Right renal cortex interstitium (tissue), 3 donors: ENCODE measurements around the gene C13orf46. TPM values are rescaled to one million over a fixed set of nuclear protein-coding genes. Genes with fewer than 3 reads are reported as not detected.

Source experiments
- DNase-seq, 3 donors: peaks; one replicate each; pipeline ENCODE4 v3.0.0-alpha.2; 2013; ENCODE audit warnings: low read depth in 3 of 3, low spot score in 2 of 3
- polyA plus RNA-seq, 3 donors: library from polyadenylated mRNA; unstranded; fragments of 120-200 nt; gene quantifications; one replicate each; pipeline ENCODE4 v1.2.1, GENCODE V29; 2013; ENCODE audit not compliant: insufficient read length in 3 of 3

C13orf46 gene
- polyA plus RNA-seq, 3 donors, result 0.07 to 0.18 TPM; not detected in 1

GRCh38 chr13:114010401-114011101 lies 36.7 kb upstream of the C13orf46 start:
- no peak for DNase-seq

- DNase-seq, result no peak
Observed at GRCh38 chr13:114009590-114010400, 35.9 kb upstream of the C13orf46 start.

- DNase-seq, result no peak
Observed at GRCh38 chr13:114008964-114009589, 35.2 kb upstream of the C13orf46 start.

GRCh38 chr13:114007566-114007965 lies 33.7 kb upstream of the C13orf46 start:
- DNase-seq, result no peak

- no peak for DNase-seq
Observed at GRCh38 chr13:114005206-114005724, 31.4 kb upstream of the C13orf46 start.

- no peak for DNase-seq
Observed at GRCh38 chr13:114004420-114005205, 30.7 kb upstream of the C13orf46 start.

- DNase-seq, result no peak
Observed at GRCh38 chr13:114002771-114003321, 29.0 kb upstream of the C13orf46 start.

DNA sequence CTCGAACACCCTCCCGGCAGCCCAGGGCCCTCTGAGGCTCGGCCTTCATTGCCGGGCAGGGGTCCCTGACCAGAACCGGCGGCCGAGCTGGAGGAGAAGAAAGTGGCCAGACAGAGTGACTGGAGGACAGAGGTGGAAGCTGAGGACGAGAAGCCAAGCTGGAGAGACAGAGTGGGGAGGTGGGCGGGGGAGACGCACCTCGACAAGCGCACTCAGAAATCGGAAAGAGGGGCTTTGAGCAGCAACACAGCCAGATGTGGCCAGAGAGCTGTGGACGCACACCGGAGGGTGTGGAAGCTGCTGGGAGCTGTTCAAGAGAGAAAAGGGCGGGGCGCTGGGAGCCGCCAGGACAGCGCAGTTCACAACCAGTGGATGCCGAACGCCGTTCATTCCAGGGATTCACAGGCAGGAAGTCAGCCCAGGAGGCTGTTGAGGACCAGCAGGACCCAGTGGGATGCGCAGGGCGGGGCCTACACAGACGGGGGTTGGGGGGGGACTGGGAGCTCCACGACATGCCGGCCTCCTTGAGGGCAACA lies 28.2 kb upstream of the C13orf46 start:
- no peak for DNase-seq

DNA sequence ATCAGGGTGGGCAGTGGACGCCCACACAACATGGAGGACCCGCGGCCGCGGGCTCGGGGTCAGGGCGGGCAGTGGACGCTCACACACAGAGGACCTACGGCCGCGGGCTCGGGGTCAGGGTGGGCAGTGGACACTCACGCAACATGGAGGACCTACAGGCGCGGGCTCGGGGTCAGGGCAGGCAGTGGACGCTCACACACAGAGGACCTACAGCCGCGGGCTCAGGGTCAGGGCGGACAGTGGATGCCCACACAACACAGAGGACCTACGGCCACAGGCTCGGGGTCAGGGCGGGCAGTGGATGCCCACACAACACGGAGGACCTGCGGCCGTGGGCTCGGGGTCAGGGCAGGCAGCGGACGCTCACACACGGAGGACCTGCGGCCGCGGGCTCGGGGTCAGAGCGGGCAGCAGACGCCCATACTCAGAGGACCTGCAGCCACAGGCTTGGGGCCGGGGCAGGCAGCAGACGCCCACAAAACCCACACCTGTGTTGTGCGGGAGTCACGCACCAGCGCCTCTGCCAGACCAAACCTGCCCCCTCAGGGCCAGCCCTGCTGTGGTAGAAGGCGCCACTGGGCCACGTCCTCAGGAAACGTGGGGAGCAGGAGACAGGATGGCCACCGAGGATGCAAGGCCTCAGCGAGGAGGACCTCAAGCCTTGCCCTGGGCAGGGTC lies 27.6 kb upstream of the C13orf46 start:
- no peak for DNase-seq

- DNase-seq, result no peak
Observed at GRCh38 chr13:114000151-114001040, 26.5 kb upstream of the C13orf46 start.

DNA sequence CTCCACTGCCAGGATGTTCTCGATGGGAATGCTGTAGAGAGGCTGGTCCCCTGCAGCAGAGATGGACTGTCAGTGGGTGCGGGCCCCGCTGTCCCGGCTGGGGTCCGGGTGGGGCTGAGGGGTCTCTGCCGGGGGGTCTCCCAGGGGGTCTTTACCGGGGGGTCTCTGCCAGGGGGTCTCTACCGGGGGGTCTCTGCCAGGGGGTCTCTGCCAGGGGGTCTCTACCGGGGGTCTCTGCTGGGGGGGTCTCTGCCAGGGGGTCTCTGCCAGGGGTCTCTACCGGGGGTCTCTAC lies 25.7 kb upstream of the C13orf46 start:
- DNase-seq, result no peak

GRCh38 chr13:113998781-113999617 lies 25.1 kb upstream of the C13orf46 start:
- no peak for DNase-seq

GRCh38 chr13:113997845-113998751 lies 24.2 kb upstream of the C13orf46 start:
- no peak for DNase-seq

GRCh38 chr13:113996912-113997745 lies 23.3 kb upstream of the C13orf46 start:
- no peak for DNase-seq

GRCh38 chr13:113996081-113996911 lies 22.4 kb upstream of the C13orf46 start:
- DNase-seq, result no peak
